ENCODE measurements around the gene ARMH2.

The ARMH2 gene

GRCh38 chr6:24798740-24799540 lies at the start of gene ARMH2:
Gene ARMH2, minus strand, starts transcription at chr6:24798917. Its CDS starts 60 bp downstream, at chr6:24798857.
- DNase-seq: no peak

- no peak for DNase-seq
Observed at GRCh38 chr6:24848461-24848860, 49.7 kb upstream of the ARMH2 start.

GRCh38 chr6:24847402-24847801 lies 48.7 kb upstream of the ARMH2 start:
- no peak for DNase-seq

- no peak for DNase-seq
Observed at GRCh38 chr6:24845578-24845977, 46.9 kb upstream of the ARMH2 start.

GRCh38 chr6:24844903-24845302 lies 46.2 kb upstream of the ARMH2 start:
- DNase-seq: no peak

- no peak for DNase-seq
Observed at GRCh38 chr6:24844061-24844460, 45.3 kb upstream of the ARMH2 start.

- no peak for DNase-seq
Observed at GRCh38 chr6:24840187-24840586, 41.5 kb upstream of the ARMH2 start.

- no peak for DNase-seq
Observed at GRCh38 chr6:24838994-24839393, 40.3 kb upstream of the ARMH2 start.

- no peak for DNase-seq
Observed at GRCh38 chr6:24838081-24838480, 39.4 kb upstream of the ARMH2 start.

GRCh38 chr6:24836109-24836508 lies 37.4 kb upstream of the ARMH2 start:
- DNase-seq: no peak

- DNase-seq: no peak
Observed at GRCh38 chr6:24833711-24834386, 35.1 kb upstream of the ARMH2 start.

- no peak for DNase-seq
Observed at GRCh38 chr6:24832794-24833193, 34.1 kb upstream of the ARMH2 start.

- DNase-seq: no peak
Observed at GRCh38 chr6:24831771-24832716, 33.3 kb upstream of the ARMH2 start.

GRCh38 chr6:24829657-24830056 lies 30.9 kb upstream of the ARMH2 start:
- no peak for DNase-seq

- DNase-seq: no peak
Observed at GRCh38 chr6:24827970-24828369, 29.3 kb upstream of the ARMH2 start.

GRCh38 chr6:24827162-24827561 lies 28.4 kb upstream of the ARMH2 start:
- no peak for DNase-seq

GRCh38 chr6:24825130-24825630 lies 26.5 kb upstream of the ARMH2 start:
- no peak for DNase-seq

- DNase-seq: no peak
Observed at GRCh38 chr6:24824142-24824938, 25.6 kb upstream of the ARMH2 start.

GRCh38 chr6:24823185-24823584 lies 24.5 kb upstream of the ARMH2 start:
- no peak for DNase-seq

- no peak for DNase-seq
Observed at GRCh38 chr6:24822696-24823095, 24.0 kb upstream of the ARMH2 start.

- DNase-seq: no peak
Observed at GRCh38 chr6:24821860-24822444, 23.2 kb upstream of the ARMH2 start.

GRCh38 chr6:24818346-24818745 lies 19.6 kb upstream of the ARMH2 start:
- no peak for DNase-seq
